ENCODE results near the gene RARRES2. TPM values are rescaled to one million over a fixed set of nuclear protein-coding genes. Genes with fewer than 3 reads are reported as not detected.
"Not testable (repeated sequence)": the region's sequence is repeated elsewhere in the genome, so short reads cannot be mapped to it uniquely, and the experiment has no call there.

The RARRES2 gene
- total RNA-seq, 4 donors from 2014 or later, result 84.2 to 124 (median 102) TPM

- in situ Hi-C loops (cut with MboI; ENCODE audit: low pct_ligation_motif_present in 1 of 4, low pct_unique_long_range_greater_than_20kb in 1 of 4, low sequenced_read_pairs in 3 of 4) (loop anchor here in 3 of 4 donors (25.0 kb wide), 1 partner anchor 105 kb away; a partner anchor contains a TSS), intact Hi-C loops (cut with DNase I; ENCODE audit: low total_unique reads) (no loop called here)
- WGBS, 2 donors (ENCODE audit: low coverage in 1 of 2), result 76 to 88% methylated on average over 3 of the region's 3 CpGs
- no peak for DNase-seq
- Histone ChIP-seq H3K36me3 (no peaks in the 10 kb centered on the region), H3K4me1 (no peaks in the 10 kb centered on the region), H3K4me3 (no peak overlapping the region), H3K27ac (no peak overlapping the region), H3K27me3 (no peaks in the 10 kb centered on the region), H3K9me3 (no peaks in the 10 kb centered on the region)
- TF ChIP-seq CTCF (IDR thresholded peaks at IDR 0.05) (no peak), POLR2A (IDR thresholded peaks at IDR 0.05) (no peak), EP300 (IDR thresholded peaks at IDR 0.05; ENCODE audit: low read depth) (no peak), POLR2AphosphoS5 (IDR thresholded peaks at IDR 0.05) (no peak)
Observed at GRCh38 chr7:150307129-150307528, 34.3 kb downstream of the RARRES2 start.

- H3K27me3 ChIP-seq; H3K4me3 ChIP-seq; intact Hi-C loops (cut with DNase I; ENCODE audit: low total_unique reads); DNase-seq; H3K4me1 ChIP-seq; H3K36me3 ChIP-seq; H3K27ac ChIP-seq; H3K9me3 ChIP-seq: not testable (repeated sequence)
- 61 to 100% methylated on average over 1 to 5 of the region's 5 CpGs for WGBS, 2 donors (ENCODE audit: low coverage in 1 of 2)
- in situ Hi-C loops (cut with MboI; ENCODE audit: low pct_ligation_motif_present in 1 of 4, low pct_unique_long_range_greater_than_20kb in 1 of 4, low sequenced_read_pairs in 3 of 4), result loop anchor here in 3 of 4 donors (25.0 kb wide), 1 partner anchor 106 kb away; a partner anchor contains a TSS
Observed at GRCh38 chr7:150306377-150306776, 35.1 kb downstream of the RARRES2 start.

- not testable (repeated sequence) for H3K9me3 ChIP-seq
Observed at GRCh38 chr7:150305903-150306284, 35.5 kb downstream of the RARRES2 start.

GRCh38 chr7:150305259-150305902 is 36.0 kb downstream of the RARRES2 start:
- in situ Hi-C loops (cut with MboI; ENCODE audit: low pct_ligation_motif_present in 1 of 4, low pct_unique_long_range_greater_than_20kb in 1 of 4, low sequenced_read_pairs in 3 of 4), result loop anchor here in 3 of 4 donors (25.0 kb wide), 1 partner anchor 107 kb away; a partner anchor contains a TSS
- H3K27ac ChIP-seq; intact Hi-C loops (cut with DNase I; ENCODE audit: low total_unique reads); DNase-seq; H3K27me3 ChIP-seq; H3K9me3 ChIP-seq; H3K4me3 ChIP-seq; H3K36me3 ChIP-seq; H3K4me1 ChIP-seq: not testable (repeated sequence)
- WGBS, 2 donors (ENCODE audit: low coverage in 1 of 2), result 75 to 93% methylated on average over 5 to 11 of the region's 11 CpGs

More at GRCh38 chr7:150305903-150306284, 35.5 kb downstream of the RARRES2 start:
- H3K27me3 ChIP-seq; H3K36me3 ChIP-seq; H3K27ac ChIP-seq; H3K4me3 ChIP-seq; DNase-seq; intact Hi-C loops (cut with DNase I; ENCODE audit: low total_unique reads); H3K4me1 ChIP-seq: not testable (repeated sequence)
- WGBS, 2 donors (ENCODE audit: low coverage in 1 of 2), result 47 to 71% methylated on average over 2 of the region's 2 CpGs
- in situ Hi-C loops (cut with MboI; ENCODE audit: low pct_ligation_motif_present in 1 of 4, low pct_unique_long_range_greater_than_20kb in 1 of 4, low sequenced_read_pairs in 3 of 4), result loop anchor here in 3 of 4 donors (25.0 kb wide), 1 partner anchor 106 kb away; a partner anchor contains a TSS

GRCh38 chr7:150304499-150305258 is 36.8 kb downstream of the RARRES2 start:
- in situ Hi-C loops (cut with MboI; ENCODE audit: low pct_ligation_motif_present in 1 of 4, low pct_unique_long_range_greater_than_20kb in 1 of 4, low sequenced_read_pairs in 3 of 4), result loop anchor here in 3 of 4 donors (25.0 kb wide), 1 partner anchor 108 kb away; a partner anchor contains a TSS
- not testable (repeated sequence) for DNase-seq

GRCh38 chr7:150302908-150303310 is 38.5 kb downstream of the RARRES2 start:
- DNase-seq; H3K27me3 ChIP-seq; H3K27ac ChIP-seq; H3K4me1 ChIP-seq; H3K36me3 ChIP-seq; H3K4me3 ChIP-seq; H3K9me3 ChIP-seq; intact Hi-C loops (cut with DNase I; ENCODE audit: low total_unique reads): not testable (repeated sequence)
- in situ Hi-C loops (cut with MboI; ENCODE audit: low pct_ligation_motif_present in 1 of 4, low pct_unique_long_range_greater_than_20kb in 1 of 4, low sequenced_read_pairs in 3 of 4), result loop anchor here in 3 of 4 donors (25.0 kb wide), 1 partner anchor 109 kb away; a partner anchor contains a TSS
- WGBS, 2 donors (ENCODE audit: low coverage in 1 of 2), result 64% methylated on average over 1 of the region's 1 CpG; no CpG with 5 or more reads in 1 of the 2 donors

More at GRCh38 chr7:150304499-150305258, 36.8 kb downstream of the RARRES2 start:
- WGBS, 2 donors (ENCODE audit: low coverage in 1 of 2), result 70 to 92% methylated on average over 2 to 3 of the region's 8 CpGs
- H3K27me3 ChIP-seq; H3K4me3 ChIP-seq; intact Hi-C loops (cut with DNase I; ENCODE audit: low total_unique reads); H3K9me3 ChIP-seq; H3K36me3 ChIP-seq; H3K27ac ChIP-seq; H3K4me1 ChIP-seq: not testable (repeated sequence)

- H3K36me3 ChIP-seq; DNase-seq; H3K27ac ChIP-seq; H3K4me1 ChIP-seq; H3K4me3 ChIP-seq; H3K9me3 ChIP-seq; intact Hi-C loops (cut with DNase I; ENCODE audit: low total_unique reads); in situ Hi-C loops (cut with MboI; ENCODE audit: low pct_ligation_motif_present in 1 of 4, low pct_unique_long_range_greater_than_20kb in 1 of 4, low sequenced_read_pairs in 3 of 4); H3K27me3 ChIP-seq: not testable (repeated sequence)
Observed at GRCh38 chr7:150297978-150298377, 43.5 kb downstream of the RARRES2 start.

DNA sequence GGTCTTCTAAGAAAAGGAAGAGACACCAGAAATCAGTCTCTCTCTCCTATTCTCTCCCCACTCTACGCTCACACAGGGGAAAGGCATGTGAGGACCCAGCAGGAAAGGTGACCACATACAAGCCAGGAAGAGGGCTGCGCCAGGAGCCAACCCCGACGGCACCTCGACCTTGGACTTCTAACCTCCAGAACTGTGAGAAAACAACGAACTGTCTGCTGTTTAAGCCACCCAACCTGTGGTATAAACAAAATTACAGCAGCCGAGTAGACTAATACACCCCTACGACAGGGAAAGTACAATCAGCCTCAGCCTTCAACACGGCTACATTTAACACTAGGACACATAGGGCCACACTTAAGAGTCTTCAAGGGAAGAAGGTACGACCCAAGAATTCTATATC is 44.6 kb downstream of the RARRES2 start:
- intact Hi-C loops (cut with DNase I; ENCODE audit: low total_unique reads); H3K9me3 ChIP-seq; H3K36me3 ChIP-seq; H3K27me3 ChIP-seq; H3K4me1 ChIP-seq; DNase-seq; H3K4me3 ChIP-seq; H3K27ac ChIP-seq; in situ Hi-C loops (cut with MboI; ENCODE audit: low pct_ligation_motif_present in 1 of 4, low pct_unique_long_range_greater_than_20kb in 1 of 4, low sequenced_read_pairs in 3 of 4): not testable (repeated sequence)
- WGBS, 2 donors (ENCODE audit: low coverage in 1 of 2), result 83 to 93% methylated on average over 1 to 8 of the region's 10 CpGs

GRCh38 chr7:150295614-150296013 is 45.8 kb downstream of the RARRES2 start:
- in situ Hi-C loops (cut with MboI; ENCODE audit: low pct_ligation_motif_present in 1 of 4, low pct_unique_long_range_greater_than_20kb in 1 of 4, low sequenced_read_pairs in 3 of 4); H3K27ac ChIP-seq; intact Hi-C loops (cut with DNase I; ENCODE audit: low total_unique reads); H3K4me1 ChIP-seq; DNase-seq; H3K36me3 ChIP-seq; H3K27me3 ChIP-seq; H3K4me3 ChIP-seq; H3K9me3 ChIP-seq: not testable (repeated sequence)
- WGBS, 2 donors (ENCODE audit: low coverage in 1 of 2), result 81% methylated on average over 3 of the region's 8 CpGs; no CpG with 5 or more reads in 1 of the 2 donors
